SH-SY5Y (cell line): Measurements from ENCODE around the gene RNU6-1.

ENCODE experiments used
- GATA2 ChIP-seq: IDR thresholded peaks from 2 replicates; pipeline ENCODE4 v1.6.1; 2011; ENCODE audit warnings: mild to moderate bottlenecking, low read depth, low read length
- GATA3 ChIP-seq: IDR thresholded peaks from 2 replicates; pipeline ENCODE4 v1.6.1; 2011; ENCODE audit warnings: low read depth, mild to moderate bottlenecking, low read length, moderate library complexity

RNU6-1 gene

GRCh38 chr15:67839929-67840748, at the start of gene RNU6-1:
Gene RNU6-1 (minus strand): TSS chr15:67840045.
- TF ChIP-seq GATA3 (no peak), GATA2 (no peak)

GRCh38 chr15:67887776-67888175, 47.9 kb upstream of the RNU6-1 start:
- TF ChIP-seq GATA3 (no peak), GATA2 (no peak)

DNA sequence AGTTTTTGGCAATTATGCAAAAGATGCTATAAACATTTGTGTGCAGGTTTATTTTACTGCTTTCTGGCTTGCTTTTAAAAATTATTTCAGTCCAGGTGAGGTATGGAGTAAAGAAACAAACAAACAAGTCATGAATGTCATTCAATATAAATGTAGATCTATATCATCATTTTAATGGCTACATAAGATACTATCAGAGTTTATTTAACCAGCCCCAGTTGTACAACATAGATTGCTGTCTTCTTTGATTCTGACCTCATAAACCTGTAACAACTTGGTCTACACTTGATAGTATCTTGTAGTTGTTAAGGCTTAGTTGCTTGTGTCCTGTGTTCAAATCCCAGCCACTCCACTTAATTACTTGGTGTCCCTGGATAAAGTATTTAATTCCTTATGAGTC, 46.0 kb upstream of the RNU6-1 start:
- TF ChIP-seq GATA3 (no peak), GATA2 (no peak)

DNA sequence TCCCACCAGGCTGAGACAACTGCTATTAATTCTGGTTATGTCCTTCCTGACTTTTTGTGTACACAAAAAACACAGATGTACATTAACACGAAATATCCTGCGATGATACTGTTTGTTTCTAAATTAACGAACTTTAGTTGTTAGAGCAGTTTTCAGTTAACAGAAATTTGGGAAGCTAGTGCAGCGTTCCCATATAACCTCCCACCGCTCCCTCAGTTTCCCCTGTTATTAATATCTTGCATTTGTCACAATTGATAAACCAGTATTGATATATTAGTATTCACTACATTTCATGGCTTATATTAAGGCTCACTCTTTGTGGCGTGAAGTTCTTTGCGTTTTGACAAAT, 45.3 kb upstream of the RNU6-1 start:
- no peak for TF ChIP-seq GATA3
- no peak for TF ChIP-seq GATA2

DNA sequence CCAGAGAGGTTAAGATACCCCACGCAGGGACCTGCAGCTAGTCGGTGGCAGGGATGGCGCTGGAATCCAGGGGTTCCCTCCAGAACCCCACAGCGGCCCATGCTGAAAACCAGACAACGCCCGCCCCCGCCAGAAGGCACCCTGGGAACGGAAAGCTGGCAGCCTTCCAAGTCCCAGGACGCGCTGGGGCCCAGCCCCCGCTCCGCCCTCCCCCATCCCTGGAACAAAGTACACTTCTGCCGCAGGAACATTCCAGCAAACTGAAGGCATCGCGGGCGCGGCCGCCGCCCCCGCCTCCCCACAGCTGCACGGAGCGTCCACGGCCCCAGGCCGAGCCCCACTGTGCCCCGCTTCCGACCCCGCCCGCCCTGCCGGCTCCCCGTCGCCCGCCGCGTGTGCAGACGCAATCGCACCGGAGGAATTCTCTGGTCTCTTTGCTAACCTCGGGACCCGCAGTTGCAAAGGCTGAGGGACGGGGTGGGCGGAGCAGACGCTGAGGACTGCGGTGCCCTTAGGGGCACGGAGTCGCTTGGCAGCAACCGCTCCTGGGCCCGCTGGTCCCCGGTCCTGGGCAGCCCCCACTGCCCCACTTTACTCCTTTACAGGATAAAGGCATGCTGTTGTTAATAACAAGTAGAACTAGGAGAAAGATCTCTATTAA, 44.8 kb upstream of the RNU6-1 start:
- TF ChIP-seq GATA3, result no peak
- TF ChIP-seq GATA2, result no peak

DNA sequence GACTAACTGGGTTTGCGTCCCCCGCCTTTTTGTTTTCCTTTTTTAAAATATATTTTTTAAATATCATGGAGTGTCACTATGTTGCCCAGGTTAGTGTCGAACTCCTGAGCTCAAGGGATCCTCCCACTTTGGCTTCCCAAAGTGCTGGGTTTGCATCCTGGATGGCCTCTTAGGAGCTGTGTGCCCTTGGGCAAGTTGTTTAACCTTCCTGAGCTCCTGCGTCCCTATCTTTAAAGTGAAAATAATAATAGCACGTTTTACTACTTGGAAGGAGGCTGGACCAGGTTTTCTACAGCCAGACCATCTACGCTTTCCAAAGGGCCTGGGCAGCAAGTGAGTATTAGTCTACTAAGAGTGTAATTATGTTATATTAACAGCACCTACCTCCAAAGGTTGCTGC, 44.2 kb upstream of the RNU6-1 start:
- TF ChIP-seq GATA2 (no peak), GATA3 (no peak)

DNA sequence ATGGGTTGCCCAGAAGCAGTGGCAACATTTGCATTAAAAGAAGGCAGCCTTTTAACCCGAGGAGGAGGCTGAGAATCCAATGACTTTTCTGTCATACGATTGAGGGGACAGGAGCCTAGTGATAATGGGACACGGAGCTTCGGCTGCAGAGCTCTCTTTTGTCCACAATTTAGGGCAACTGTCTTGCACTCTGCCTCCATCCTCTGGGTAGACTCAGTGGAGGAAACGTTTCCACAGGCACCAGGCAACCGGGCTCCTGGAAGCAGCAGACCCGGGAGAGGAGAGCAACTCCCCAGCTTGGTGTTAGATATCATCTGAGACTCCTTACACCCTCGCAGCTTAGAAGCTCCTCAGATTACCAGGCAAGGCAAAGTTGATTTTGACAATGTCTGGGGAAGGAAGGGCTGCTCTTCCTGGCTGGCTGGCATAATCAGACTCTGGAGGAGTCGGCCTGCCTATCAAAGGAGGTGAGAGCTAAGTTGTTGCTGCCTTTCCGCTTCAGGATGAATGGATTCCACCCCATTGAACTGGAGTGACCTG, 43.5 kb upstream of the RNU6-1 start:
- TF ChIP-seq GATA2 (no peak), GATA3 (no peak)

DNA sequence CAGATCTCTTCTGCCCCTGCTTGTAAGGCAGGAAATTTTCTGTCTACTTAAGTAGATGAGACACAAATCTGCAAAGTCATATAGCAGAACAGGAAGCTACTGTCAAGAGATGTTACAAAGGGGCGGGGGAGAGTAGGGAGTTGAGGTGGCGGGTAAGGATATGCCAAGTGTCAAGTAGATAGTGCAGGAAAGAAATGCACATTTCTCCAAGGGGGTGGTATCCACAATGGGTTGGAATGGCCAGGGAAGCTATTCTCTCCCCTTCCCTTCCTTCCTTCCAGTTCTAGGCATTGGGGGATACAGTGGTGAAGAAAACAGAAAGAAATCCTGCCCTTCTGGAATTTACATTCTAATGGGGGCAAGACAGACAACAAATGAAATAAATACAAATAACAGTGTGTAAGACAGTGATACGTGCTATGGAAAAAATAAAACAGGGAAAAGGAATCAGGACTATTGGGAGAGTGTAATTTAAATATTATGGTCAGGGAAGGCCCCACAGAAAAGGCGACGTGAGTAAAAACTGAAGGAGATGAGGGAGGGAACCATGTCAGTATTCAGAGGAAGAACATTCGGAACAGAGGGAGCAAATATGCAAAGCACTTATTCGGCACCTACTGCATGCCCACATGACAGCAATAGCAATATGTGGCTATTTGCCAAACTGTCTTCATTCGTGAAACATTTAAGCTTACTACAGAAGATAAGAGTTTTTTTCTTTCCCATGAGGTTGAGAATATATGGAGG, 42.8 kb upstream of the RNU6-1 start:
- TF ChIP-seq GATA2, result no peak
- TF ChIP-seq GATA3, result no peak

DNA sequence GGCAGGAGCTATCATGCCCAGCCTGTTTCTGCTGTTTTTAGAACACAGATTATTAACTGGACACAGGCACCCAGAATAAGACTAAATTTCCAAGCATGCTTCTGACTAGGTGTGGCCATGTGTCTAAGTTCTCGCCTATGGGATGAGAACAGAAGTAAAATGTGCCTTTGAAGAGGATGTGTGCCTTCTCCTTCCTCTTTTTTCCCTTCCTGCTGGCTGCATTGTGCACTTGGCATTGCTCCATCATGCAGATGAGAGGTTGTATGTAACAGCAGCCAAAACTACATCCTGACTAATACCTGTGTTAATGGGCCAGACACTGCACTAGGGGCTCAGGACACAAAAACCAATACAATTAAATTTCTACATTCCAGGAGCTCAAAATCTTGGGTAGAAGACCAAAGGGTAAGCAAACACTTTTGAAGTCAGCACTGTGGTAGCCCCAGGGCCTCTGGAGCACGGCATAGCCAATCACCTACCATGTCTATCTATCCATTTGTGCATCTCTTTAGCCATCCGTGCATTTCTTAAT, 40.9 kb upstream of the RNU6-1 start:
- TF ChIP-seq GATA3 (no peak), GATA2 (no peak)

DNA sequence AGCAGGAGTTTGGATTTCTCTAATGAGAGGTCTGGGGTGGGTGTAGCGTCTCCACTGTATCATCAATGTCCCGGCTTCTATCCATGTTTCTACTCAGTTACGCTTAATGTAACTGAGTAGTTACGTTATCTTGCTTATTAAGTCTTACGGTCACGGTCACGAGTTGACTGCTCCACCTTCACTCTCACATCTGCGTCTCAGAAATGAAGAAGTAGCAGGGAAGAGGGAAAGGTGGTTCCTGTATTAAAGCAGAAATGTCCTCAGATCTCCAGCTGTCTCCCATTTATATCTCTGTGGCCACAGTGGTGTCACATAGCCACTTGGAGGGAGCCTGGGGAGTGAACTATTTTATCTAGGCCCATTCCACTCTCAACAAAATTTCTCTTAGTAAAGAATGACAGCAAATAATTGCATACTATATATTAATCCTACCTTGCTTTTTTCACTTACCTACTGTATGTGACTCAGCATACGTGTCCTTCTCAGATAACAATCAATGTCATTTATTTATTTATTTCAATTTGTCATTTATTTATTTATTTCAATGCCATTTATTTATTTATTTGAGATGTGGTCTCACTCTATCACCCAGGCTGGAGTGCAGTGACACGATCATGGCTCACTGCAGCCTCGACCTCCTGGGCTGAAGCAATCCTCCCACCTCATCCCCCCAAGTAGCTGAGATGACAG, 39.7 kb upstream of the RNU6-1 start:
- TF ChIP-seq GATA2 (no peak), GATA3 (no peak)

- TF ChIP-seq GATA3, result no peak
- no peak for TF ChIP-seq GATA2
Observed at GRCh38 chr15:67878712-67879206, 38.9 kb upstream of the RNU6-1 start.

- no peak for TF ChIP-seq GATA2
- TF ChIP-seq GATA3, result no peak
Observed at GRCh38 chr15:67873777-67874176, 33.9 kb upstream of the RNU6-1 start.

DNA sequence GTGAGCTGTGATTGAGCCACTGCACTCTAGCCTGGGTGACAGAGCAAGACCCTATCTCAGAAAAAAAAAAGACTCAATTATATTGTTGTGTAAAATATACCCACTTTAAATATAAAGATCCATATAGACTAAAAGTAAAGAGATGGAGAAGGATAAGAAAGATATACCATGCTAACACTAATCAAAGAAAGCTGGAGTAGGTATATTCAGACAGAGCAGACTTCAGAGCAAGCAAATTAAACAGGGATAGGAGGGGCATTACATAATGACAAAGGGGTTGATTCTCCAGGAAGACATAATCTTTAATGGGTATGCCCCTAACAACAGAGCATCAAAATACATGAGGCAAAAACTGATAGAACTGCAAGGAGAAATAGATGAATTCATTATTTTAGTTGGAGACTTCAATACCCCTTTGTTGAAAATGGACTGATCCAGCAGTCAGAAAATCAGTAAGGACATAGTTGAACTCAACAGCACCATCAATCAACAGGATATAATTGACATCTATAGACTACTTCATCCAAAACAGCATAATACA, 31.1 kb upstream of the RNU6-1 start:
- TF ChIP-seq GATA2, result no peak
- no peak for TF ChIP-seq GATA3

DNA sequence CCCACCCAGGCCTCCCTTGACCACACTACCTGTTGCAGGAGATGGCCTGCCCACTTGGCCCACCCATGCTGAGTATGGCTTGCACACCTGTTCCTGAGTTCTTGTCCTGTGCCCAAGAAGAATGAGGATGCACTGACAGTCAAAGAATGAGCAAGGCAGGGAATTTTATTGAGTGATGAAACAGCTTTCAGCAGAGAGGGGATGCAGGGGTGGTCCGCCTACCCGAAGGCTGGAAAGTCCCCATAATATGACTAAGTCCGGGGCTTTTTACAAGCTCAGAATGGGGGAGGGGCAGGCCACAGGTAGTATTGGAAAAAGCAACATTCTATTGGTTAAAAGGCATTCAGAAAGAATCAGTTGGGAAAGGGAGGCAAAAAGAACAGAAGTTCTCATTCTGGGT, 29.9 kb upstream of the RNU6-1 start:
- TF ChIP-seq GATA3 (no peak), GATA2 (no peak)
